Spleen (tissue), 11 donors: ENCODE data around the gene ST6GAL1. TPM values are rescaled to one million over a fixed set of nuclear protein-coding genes. Genes with fewer than 3 reads are reported as not detected.

Source experiments
- DNase-seq: peaks from one replicate; pipeline ENCODE4 v3.0.0-alpha.2; 2020
- H3K27ac ChIP-seq, 8 donors: fragments of 200-600 bp; sonication (generic) in 7 of 8; 1 replicate in 4 of 8; 2 replicates in 4 of 8; pipeline versions ENCODE4 v1.5.0 to v1.8.0; 2016 to 2021; ENCODE audit warnings: inconsistent platforms in 4 of 8, mild to moderate bottlenecking in 4 of 8, moderate library complexity in 1 of 8
- H3K27me3 ChIP-seq, 7 donors: fragments of 200-600 bp; sonication (generic) in 6 of 7; replicated peaks in 1 of 7; 1 replicate in 4 of 7; 2 replicates in 3 of 7; pipeline versions ENCODE4 v1.5.0 to v1.8.0; 2016 to 2021; ENCODE audit warnings: inconsistent platforms in 3 of 7, mild to moderate bottlenecking in 1 of 7
- H3K36me3 ChIP-seq, 6 donors: fragments of 200-600 bp; sonication (generic) in 5 of 6; 1 replicate in 4 of 6; 2 replicates in 2 of 6; pipeline versions ENCODE4 v1.5.0 to v1.8.0; 2016 to 2021; ENCODE audit warnings: inconsistent platforms in 2 of 6
- H3K4me1 ChIP-seq, 6 donors: fragments of 200-600 bp; sonication (generic) in 5 of 6; 1 replicate in 3 of 6; 2 replicates in 3 of 6; pipeline versions ENCODE4 v1.5.0 to v1.8.0; 2016 to 2021; ENCODE audit warnings: inconsistent platforms in 3 of 6
- H3K4me3 ChIP-seq, 8 donors: fragments of 200-600 bp; sonication (generic) in 7 of 8; 1 replicate in 4 of 8; 2 replicates in 4 of 8; pipeline versions ENCODE4 v1.5.0 to v1.8.0; 2016 to 2021; ENCODE audit warnings: inconsistent platforms in 4 of 8, mild to moderate bottlenecking in 4 of 8, moderate library complexity in 2 of 8
- H3K9me3 ChIP-seq, 8 donors: fragments of 200-600 bp; sonication (generic) in 7 of 8; 1 replicate in 4 of 8; 2 replicates in 4 of 8; pipeline versions ENCODE4 v1.5.0 to v1.8.0; 2016 to 2021; ENCODE audit warnings: inconsistent platforms in 4 of 8
- CTCF ChIP-seq, 11 experiments: fragments of 200-600 bp in 7 of 11; fragments of 450-650 bp in 4 of 11; sonication (generic) in 4 of 11; IDR thresholded peaks in 8 of 11; conservative IDR thresholded peaks in 3 of 11; 1 replicate in 7 of 11; 2 replicates in 4 of 11; pipeline versions ENCODE4 v1.4.0 to v1.8.0; 2016 to 2021; ENCODE audit warnings: antibody characterized with exemption in 11 of 11, inconsistent platforms in 4 of 11, mild to moderate bottlenecking in 1 of 11
- POLR2A ChIP-seq, 3 donors: fragments of 450-650 bp; IDR thresholded peaks; one replicate each; pipeline ENCODE4 v1.5.1; 2017; ENCODE audit warnings: antibody characterized with exemption in 3 of 3, mild to moderate bottlenecking in 1 of 3
- POLR2AphosphoS5 ChIP-seq, 3 donors: sonication (generic); formaldehyde crosslinking; IDR thresholded peaks; one replicate each; pipeline ENCODE4 v1.5.1; 2017; ENCODE audit warnings: antibody characterized with exemption in 3 of 3
- WGBS, 5 donors: extraction: QIAGEN DNeasy Blood & Tissue Kit in 3 of 5; methylation state at CpG; one replicate each; pipeline versions ENCODE4 v1.1.5 to v1.1.7; 2013 to 2018; 5-methylcytosine and 5-hydroxymethylcytosine counted together
- intact Hi-C: fragments of 100-400 bp; cut with DNase I; formaldehyde crosslinking; loops from one replicate; pipeline ENCODE4 v1.15.0; 2023; ENCODE audit warnings: low total_unique reads
- polyA plus RNA-seq, 3 donors: library from polyadenylated mRNA; stranded (reverse); fragments of 200-250 nt; gene quantifications; one replicate each; pipeline ENCODE4 v1.2.1, GENCODE V29; 2013
- total RNA-seq, 7 donors: library from RNA; depleted of rRNA in 3 of 7; stranded (reverse); fragments of >200 nt in 3 of 7; fragmentation: NEBNext Ultra II Directional in 4 of 7; extraction: Animal tissue kit (Norgen Biotek cat#: 25700) in 4 of 7; gene quantifications; one replicate each; pipeline versions ENCODE4 v1.1.0 to v1.2.1, GENCODE V29; 2016 to 2021
- donor health status: healthy with polysubstance abuse.
- donor health status: DM: no; HTN: no; CAD: no; lungs with moderate emphysema.
- donor health status: DM: no; HTN: no; CAD: no.
- donor health status: Bipolar disorder and iron deficiency.
- donor health status: healthy.
- donor health status: DM: no; HTN: no; CAD: no.
- donor health status: DM: yes; HTN: yes; CAD: no.

The ST6GAL1 gene
- total and polyA plus RNA-seq, 10 donors, result 46.7 to 247 (median 187) TPM

GRCh38 chr3:187076297-187076696 lies 146.0 kb downstream of the ST6GAL1 start:
- Histone ChIP-seq H3K27me3 (no peaks in the 10 kb centered on the region), H3K4me3 (no peak overlapping the region), H3K4me1 (peaks cover 3 to 23% (median 12%) of the 10 kb centered on the region in 6 donors), H3K27ac (peak overlapping the region in 1 of 8 donors; percentile 82), H3K9me3 (no peaks in the 10 kb centered on the region), H3K36me3 (peaks cover 0 to 82% (median 62%) of the 10 kb centered on the region in 6 donors)
- no peak for DNase-seq
- intact Hi-C loops, result no loop called here
- no peak for TF ChIP-seq CTCF (IDR thresholded peaks at IDR 0.05 in 8 of 11, conservative IDR thresholded peaks at IDR 0.05 in 3 of 11)
- TF ChIP-seq POLR2AphosphoS5 (IDR thresholded peaks at IDR 0.05), result peak in 1 of 3 donors; percentile 52
- TF ChIP-seq POLR2A (IDR thresholded peaks at IDR 0.05), result no peak
- WGBS, 5 donors, result 84 to 98% (median 96%) methylated on average over 6 of the region's 6 CpGs

- TF ChIP-seq POLR2AphosphoS5 (IDR thresholded peaks at IDR 0.05) (no peak), POLR2A (IDR thresholded peaks at IDR 0.05) (no peak), CTCF (IDR thresholded peaks at IDR 0.05 in 8 of 11, conservative IDR thresholded peaks at IDR 0.05 in 3 of 11) (no peak)
- Histone ChIP-seq H3K27ac (peak overlapping the region in 2 of 8 donors; percentile 13 to 36), H3K4me1 (peaks cover 3 to 15% (median 8%) of the 10 kb centered on the region in 6 donors), H3K9me3 (no peaks in the 10 kb centered on the region), H3K4me3 (no peak overlapping the region), H3K36me3 (peaks cover 0 to 77% (median 60%) of the 10 kb centered on the region in 6 donors), H3K27me3 (no peaks in the 10 kb centered on the region)
- 80 to 99% (median 93%) methylated on average over 1 to 3 of the region's 3 CpGs for WGBS, 5 donors
- DNase-seq, result no peak
- intact Hi-C loops, result no loop called here
Observed at GRCh38 chr3:187077085-187077484, 146.8 kb downstream of the ST6GAL1 start.

- Histone ChIP-seq H3K27ac (peak overlapping the region in 1 of 8 donors; percentile 36), H3K9me3 (no peaks in the 10 kb centered on the region), H3K4me3 (no peak overlapping the region), H3K36me3 (peaks cover 0 to 72% (median 57%) of the 10 kb centered on the region in 6 donors), H3K4me1 (peaks cover under 1 to 10% (median 3%) of the 10 kb centered on the region in 6 donors), H3K27me3 (no peaks in the 10 kb centered on the region)
- 93 to 96% (median 95%) methylated on average over 5 of the region's 5 CpGs for WGBS, 5 donors
- TF ChIP-seq POLR2AphosphoS5 (IDR thresholded peaks at IDR 0.05), result peak in 2 of 3 donors; percentile 28 to 52
- TF ChIP-seq POLR2A (IDR thresholded peaks at IDR 0.05), result no peak
- TF ChIP-seq CTCF (IDR thresholded peaks at IDR 0.05 in 8 of 11, conservative IDR thresholded peaks at IDR 0.05 in 3 of 11), result no peak
- intact Hi-C loops, result no loop called here
- DNase-seq, result no peak
Observed at GRCh38 chr3:187077537-187077936, 147.2 kb downstream of the ST6GAL1 start.

GRCh38 chr3:187079090-187080022 lies 149.0 kb downstream of the ST6GAL1 start:
- Histone ChIP-seq H3K27ac (peak overlapping the region in 1 of 8 donors; percentile 42), H3K4me3 (no peak overlapping the region), H3K9me3 (no peaks in the 10 kb centered on the region), H3K36me3 (peaks cover 0 to 54% (median 39%) of the 10 kb centered on the region in 6 donors), H3K27me3 (no peaks in the 10 kb centered on the region), H3K4me1 (peaks cover 0 to 5% (median 0%) of the 10 kb centered on the region in 6 donors)
- no peak for DNase-seq
- intact Hi-C loops, result no loop called here
- TF ChIP-seq CTCF (IDR thresholded peaks at IDR 0.05 in 8 of 11, conservative IDR thresholded peaks at IDR 0.05 in 3 of 11) (no peak), POLR2AphosphoS5 (IDR thresholded peaks at IDR 0.05) (peak in 1 of 3 donors; percentile 52), POLR2A (IDR thresholded peaks at IDR 0.05) (no peak)
- WGBS, 5 donors, result 77 to 90% (median 88%) methylated on average over 8 of the region's 8 CpGs
